ENCODE measurements around the gene CDYL2.

DNA sequence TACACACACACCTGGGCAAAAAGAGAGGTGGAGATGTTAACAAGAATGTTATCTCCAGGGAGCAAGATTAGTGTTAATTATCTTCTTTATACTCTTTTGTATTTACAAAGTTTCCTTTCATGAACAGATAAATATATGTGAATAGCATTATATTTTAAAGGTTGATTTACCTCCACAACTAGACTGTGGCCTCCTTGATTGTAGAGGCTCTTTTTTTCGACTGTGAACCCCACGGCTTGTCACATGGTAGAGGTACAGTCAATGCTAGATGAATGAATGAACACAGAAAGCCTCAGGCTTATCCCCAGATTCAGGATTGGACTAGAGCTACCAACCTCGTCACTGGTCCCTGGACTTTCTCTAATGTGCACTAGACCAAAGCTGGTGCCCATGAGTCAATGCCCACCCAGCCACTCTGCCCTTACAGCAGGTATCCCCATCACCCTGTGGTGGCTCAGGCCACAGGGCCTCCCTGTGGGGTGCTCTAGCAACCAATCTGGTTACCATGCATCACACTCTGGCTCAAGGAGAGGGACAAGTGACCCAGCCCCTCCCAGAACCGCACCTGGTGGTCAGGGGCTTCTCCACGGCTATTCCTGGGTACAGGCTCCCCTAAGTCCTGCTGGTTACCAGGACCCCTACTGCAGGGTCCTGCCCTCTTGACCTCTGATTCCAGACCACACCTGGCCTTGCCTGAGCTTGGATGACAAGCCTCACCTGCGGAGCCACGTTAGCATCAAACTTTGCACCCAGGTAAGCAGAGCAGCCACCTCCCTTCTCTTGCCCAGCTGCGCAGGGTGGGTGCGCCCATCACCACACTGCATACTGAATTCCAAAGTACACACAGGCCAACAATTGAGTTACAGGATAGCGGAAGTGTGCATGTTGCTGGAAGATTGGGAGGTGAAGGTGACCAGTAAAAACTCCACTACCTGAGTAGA, 101.0 kb downstream of the CDYL2 start:
- TF ChIP-seq, protein P1, sequence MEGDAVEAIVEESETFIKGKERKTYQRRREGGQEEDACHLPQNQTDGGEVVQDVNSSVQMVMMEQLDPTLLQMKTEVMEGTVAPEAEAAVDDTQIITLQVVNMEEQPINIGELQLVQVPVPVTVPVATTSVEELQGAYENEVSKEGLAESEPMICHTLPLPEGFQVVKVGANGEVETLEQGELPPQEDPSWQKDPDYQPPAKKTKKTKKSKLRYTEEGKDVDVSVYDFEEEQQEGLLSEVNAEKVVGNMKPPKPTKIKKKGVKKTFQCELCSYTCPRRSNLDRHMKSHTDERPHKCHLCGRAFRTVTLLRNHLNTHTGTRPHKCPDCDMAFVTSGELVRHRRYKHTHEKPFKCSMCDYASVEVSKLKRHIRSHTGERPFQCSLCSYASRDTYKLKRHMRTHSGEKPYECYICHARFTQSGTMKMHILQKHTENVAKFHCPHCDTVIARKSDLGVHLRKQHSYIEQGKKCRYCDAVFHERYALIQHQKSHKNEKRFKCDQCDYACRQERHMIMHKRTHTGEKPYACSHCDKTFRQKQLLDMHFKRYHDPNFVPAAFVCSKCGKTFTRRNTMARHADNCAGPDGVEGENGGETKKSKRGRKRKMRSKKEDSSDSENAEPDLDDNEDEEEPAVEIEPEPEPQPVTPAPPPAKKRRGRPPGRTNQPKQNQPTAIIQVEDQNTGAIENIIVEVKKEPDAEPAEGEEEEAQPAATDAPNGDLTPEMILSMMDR (IDR thresholded peaks at IDR 0.05 in 4 of 5, conservative IDR thresholded peaks at IDR 0.05 in 1 of 5), result no peak
- TF ChIP-seq POLR2A (IDR thresholded peaks at IDR 0.05), result no peak
